Liver (tissue), 9 donors: ENCODE data around the gene TNFAIP1. TPM values are rescaled to one million over a fixed set of nuclear protein-coding genes. Genes with fewer than 3 reads are reported as not detected.

ENCODE experiments used
- DNase-seq: peaks from one replicate; pipeline ENCODE4 v3.0.0-alpha.2; 2017; ENCODE audit warnings: low spot score
- H3K27ac ChIP-seq, 2 donors: one replicate each; pipeline ENCODE4 v1.7.0; 2013; ENCODE audit warnings: inconsistent platforms in 2 of 2, low read length in 2 of 2, control low read depth in 1 of 2, low read depth in 1 of 2, mild to moderate bottlenecking in 1 of 2
- H3K27me3 ChIP-seq, 4 donors: one replicate each; pipeline versions ENCODE4 v1.6.1 to v1.7.0; 2013; ENCODE audit warnings: low read length in 3 of 4, inconsistent platforms in 1 of 4, mild to moderate bottlenecking in 1 of 4, moderate library complexity in 1 of 4; ENCODE audit not compliant: control insufficient read depth in 4 of 4, insufficient read depth in 4 of 4
- H3K36me3 ChIP-seq, 4 donors: one replicate each; pipeline versions ENCODE4 v1.6.1 to v1.7.0; 2013; ENCODE audit warnings: low read length in 3 of 4, mild to moderate bottlenecking in 3 of 4, low read depth in 1 of 4, moderate library complexity in 1 of 4; ENCODE audit not compliant: control insufficient read depth in 4 of 4, insufficient read depth in 3 of 4
- H3K4me1 ChIP-seq, 4 donors: one replicate each; pipeline versions ENCODE4 v1.6.1 to v1.7.0; 2013; ENCODE audit warnings: low read length in 3 of 4, mild to moderate bottlenecking in 3 of 4, moderate library complexity in 1 of 4; ENCODE audit not compliant: control insufficient read depth in 4 of 4, insufficient read depth in 4 of 4
- H3K4me3 ChIP-seq, 3 donors: one replicate each; pipeline versions ENCODE4 v1.6.1 to v1.7.0; 2013; ENCODE audit warnings: low read length in 3 of 3, control low read depth in 1 of 3, low read depth in 1 of 3, mild to moderate bottlenecking in 1 of 3
- H3K9ac ChIP-seq, 2 donors: one replicate each; pipeline ENCODE4 v1.7.0; 2013; ENCODE audit warnings: low read length in 2 of 2, mild to moderate bottlenecking in 2 of 2, moderate library complexity in 2 of 2, control low read depth in 1 of 2, low read depth in 1 of 2
- H3K9me3 ChIP-seq, 4 donors: one replicate each; pipeline versions ENCODE4 v1.6.1 to v1.7.0; 2013; ENCODE audit warnings: low read length in 3 of 4; ENCODE audit not compliant: control insufficient read depth in 4 of 4
- EGR1 ChIP-seq, 2 donors: IDR thresholded peaks; 2 replicates each; pipeline ENCODE4 v1.6.1; 2016 to 2018; ENCODE audit warnings: antibody characterized with exemption in 2 of 2, low read depth in 2 of 2
- FOXA1 ChIP-seq: IDR thresholded peaks from 2 replicates; pipeline ENCODE4 v1.6.1; 2016; ENCODE audit warnings: antibody characterized with exemption
- FOXA2 ChIP-seq: IDR thresholded peaks from 2 replicates; pipeline ENCODE4 v1.6.1; 2016; ENCODE audit warnings: antibody characterized with exemption
- GABPA ChIP-seq, 2 donors: IDR thresholded peaks in 1 of 2; conservative IDR thresholded peaks in 1 of 2; 2 replicates each; pipeline ENCODE4 v1.6.1; 2016; ENCODE audit warnings: antibody characterized with exemption in 2 of 2, mild to moderate bottlenecking in 1 of 2, moderate library complexity in 1 of 2
- HNF4A ChIP-seq, 2 donors: conservative IDR thresholded peaks; 2 replicates each; pipeline ENCODE4 v1.6.1; 2016; ENCODE audit warnings: antibody characterized with exemption in 2 of 2, mild to moderate bottlenecking in 2 of 2
- HNF4G ChIP-seq: IDR thresholded peaks from 2 replicates; pipeline ENCODE4 v1.6.1; 2016; ENCODE audit warnings: antibody characterized with exemption
- JUND ChIP-seq, 2 donors: IDR thresholded peaks; 2 replicates each; pipeline ENCODE4 v1.6.1; 2016; ENCODE audit warnings: antibody characterized with exemption in 2 of 2
- NR2F2 ChIP-seq: IDR thresholded peaks from 2 replicates; pipeline ENCODE4 v1.6.1; 2016; ENCODE audit warnings: antibody characterized with exemption
- RAD21 ChIP-seq, 2 donors: IDR thresholded peaks; 2 replicates each; pipeline ENCODE4 v1.6.1; 2016; ENCODE audit warnings: antibody characterized with exemption in 2 of 2, mild to moderate bottlenecking in 2 of 2
- RXRA ChIP-seq, 2 donors: IDR thresholded peaks; 2 replicates each; pipeline ENCODE4 v1.6.1; 2017 to 2018; ENCODE audit warnings: antibody characterized with exemption in 2 of 2, mild to moderate bottlenecking in 1 of 2
- SP1 ChIP-seq: IDR thresholded peaks from 2 replicates; pipeline ENCODE4 v1.6.1; 2018; ENCODE audit warnings: antibody characterized with exemption, mild to moderate bottlenecking
- TAF1 ChIP-seq: conservative IDR thresholded peaks from 2 replicates; pipeline ENCODE4 v1.6.1; 2016; ENCODE audit warnings: antibody characterized with exemption, mild to moderate bottlenecking
- YY1 ChIP-seq: IDR thresholded peaks from 2 replicates; pipeline ENCODE4 v1.6.1; 2016; ENCODE audit warnings: antibody characterized with exemption, mild to moderate bottlenecking
- ZBTB33 ChIP-seq: IDR thresholded peaks from 2 replicates; pipeline ENCODE4 v1.6.1; 2016; ENCODE audit warnings: antibody characterized with exemption
- WGBS: extraction: QIAGEN DNeasy Blood & Tissue Kit; methylation state at CpG from one replicate; pipeline ENCODE4 v1.1.7; 2013; 5-methylcytosine and 5-hydroxymethylcytosine counted together
- polyA plus RNA-seq, 2 donors: library from polyadenylated mRNA; stranded (reverse) in 1 of 2; unstranded in 1 of 2; fragments of 200-250 nt in 1 of 2; fragments of >200 nt in 1 of 2; fragmentation: Nextera tagmentation in 1 of 2; extraction: Ambion mirVana in 1 of 2; gene quantifications; one replicate each; pipeline versions ENCODE4 v1.2.1 to v1.2.3, GENCODE V29; 2013 to 2015
- total RNA-seq, 2 donors: library from RNA; depleted of rRNA; stranded (reverse); fragments of >200 nt; gene quantifications; one replicate each; pipeline ENCODE4 v1.2.3, GENCODE V29; 2014
- TF ChIP-seq, protein P1 (sequence below): IDR thresholded peaks from 2 replicates; pipeline ENCODE4 v1.6.1; 2016; ENCODE audit warnings: antibody characterized with exemption
- TF ChIP-seq, protein P2 (sequence below): fragments of 150-350 bp; IDR thresholded peaks from 2 replicates; pipeline ENCODE4 v1.5.1; 2017; ENCODE audit warnings: improper control_type of control experiment, low read depth, low read length; ENCODE audit not compliant: missing input control
- TF ChIP-seq, protein P3 (sequence below): IDR thresholded peaks from 2 replicates; pipeline ENCODE4 v1.6.1; 2016; ENCODE audit warnings: antibody characterized with exemption
- TF ChIP-seq, protein P4 (sequence below): IDR thresholded peaks from 2 replicates; pipeline ENCODE4 v1.6.1; 2016; ENCODE audit warnings: antibody characterized with exemption, mild to moderate bottlenecking
- donor health status: healthy.
- donor health status: healthy.
- donor health status: healthy.
- donor health status: healthy.
- donor health status: healthy.

Gene TNFAIP1
- total and polyA plus RNA-seq, 4 donors, result 11.7 to 31.7 (median 19.6) TPM

- no peaks in the 10 kb centered on the region for H3K9me3 ChIP-seq
- 98% methylated on average over 2 of the region's 2 CpGs for WGBS
- no peak overlapping the region for H3K4me3 ChIP-seq
- no peaks in the 10 kb centered on the region for H3K36me3 ChIP-seq
- H3K27me3 ChIP-seq, result no peaks in the 10 kb centered on the region
- no peaks in the 10 kb centered on the region for H3K4me1 ChIP-seq
- no peak for DNase-seq
- no peak for TF ChIP-seq YY1
- no peak for TF ChIP-seq RAD21 (IDR thresholded peaks at IDR 0.05)
- TF ChIP-seq, protein P1, sequence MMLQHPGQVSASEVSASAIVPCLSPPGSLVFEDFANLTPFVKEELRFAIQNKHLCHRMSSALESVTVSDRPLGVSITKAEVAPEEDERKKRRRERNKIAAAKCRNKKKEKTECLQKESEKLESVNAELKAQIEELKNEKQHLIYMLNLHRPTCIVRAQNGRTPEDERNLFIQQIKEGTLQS, result no peak
- TF ChIP-seq, protein P2, sequence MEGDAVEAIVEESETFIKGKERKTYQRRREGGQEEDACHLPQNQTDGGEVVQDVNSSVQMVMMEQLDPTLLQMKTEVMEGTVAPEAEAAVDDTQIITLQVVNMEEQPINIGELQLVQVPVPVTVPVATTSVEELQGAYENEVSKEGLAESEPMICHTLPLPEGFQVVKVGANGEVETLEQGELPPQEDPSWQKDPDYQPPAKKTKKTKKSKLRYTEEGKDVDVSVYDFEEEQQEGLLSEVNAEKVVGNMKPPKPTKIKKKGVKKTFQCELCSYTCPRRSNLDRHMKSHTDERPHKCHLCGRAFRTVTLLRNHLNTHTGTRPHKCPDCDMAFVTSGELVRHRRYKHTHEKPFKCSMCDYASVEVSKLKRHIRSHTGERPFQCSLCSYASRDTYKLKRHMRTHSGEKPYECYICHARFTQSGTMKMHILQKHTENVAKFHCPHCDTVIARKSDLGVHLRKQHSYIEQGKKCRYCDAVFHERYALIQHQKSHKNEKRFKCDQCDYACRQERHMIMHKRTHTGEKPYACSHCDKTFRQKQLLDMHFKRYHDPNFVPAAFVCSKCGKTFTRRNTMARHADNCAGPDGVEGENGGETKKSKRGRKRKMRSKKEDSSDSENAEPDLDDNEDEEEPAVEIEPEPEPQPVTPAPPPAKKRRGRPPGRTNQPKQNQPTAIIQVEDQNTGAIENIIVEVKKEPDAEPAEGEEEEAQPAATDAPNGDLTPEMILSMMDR, result no peak
- TF ChIP-seq FOXA2, result no peak
- no peak for TF ChIP-seq FOXA1
- TF ChIP-seq, protein P3, sequence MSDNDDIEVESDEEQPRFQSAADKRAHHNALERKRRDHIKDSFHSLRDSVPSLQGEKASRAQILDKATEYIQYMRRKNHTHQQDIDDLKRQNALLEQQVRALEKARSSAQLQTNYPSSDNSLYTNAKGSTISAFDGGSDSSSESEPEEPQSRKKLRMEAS, result no peak
- no peak for TF ChIP-seq ZBTB33
- TF ChIP-seq, protein P4, sequence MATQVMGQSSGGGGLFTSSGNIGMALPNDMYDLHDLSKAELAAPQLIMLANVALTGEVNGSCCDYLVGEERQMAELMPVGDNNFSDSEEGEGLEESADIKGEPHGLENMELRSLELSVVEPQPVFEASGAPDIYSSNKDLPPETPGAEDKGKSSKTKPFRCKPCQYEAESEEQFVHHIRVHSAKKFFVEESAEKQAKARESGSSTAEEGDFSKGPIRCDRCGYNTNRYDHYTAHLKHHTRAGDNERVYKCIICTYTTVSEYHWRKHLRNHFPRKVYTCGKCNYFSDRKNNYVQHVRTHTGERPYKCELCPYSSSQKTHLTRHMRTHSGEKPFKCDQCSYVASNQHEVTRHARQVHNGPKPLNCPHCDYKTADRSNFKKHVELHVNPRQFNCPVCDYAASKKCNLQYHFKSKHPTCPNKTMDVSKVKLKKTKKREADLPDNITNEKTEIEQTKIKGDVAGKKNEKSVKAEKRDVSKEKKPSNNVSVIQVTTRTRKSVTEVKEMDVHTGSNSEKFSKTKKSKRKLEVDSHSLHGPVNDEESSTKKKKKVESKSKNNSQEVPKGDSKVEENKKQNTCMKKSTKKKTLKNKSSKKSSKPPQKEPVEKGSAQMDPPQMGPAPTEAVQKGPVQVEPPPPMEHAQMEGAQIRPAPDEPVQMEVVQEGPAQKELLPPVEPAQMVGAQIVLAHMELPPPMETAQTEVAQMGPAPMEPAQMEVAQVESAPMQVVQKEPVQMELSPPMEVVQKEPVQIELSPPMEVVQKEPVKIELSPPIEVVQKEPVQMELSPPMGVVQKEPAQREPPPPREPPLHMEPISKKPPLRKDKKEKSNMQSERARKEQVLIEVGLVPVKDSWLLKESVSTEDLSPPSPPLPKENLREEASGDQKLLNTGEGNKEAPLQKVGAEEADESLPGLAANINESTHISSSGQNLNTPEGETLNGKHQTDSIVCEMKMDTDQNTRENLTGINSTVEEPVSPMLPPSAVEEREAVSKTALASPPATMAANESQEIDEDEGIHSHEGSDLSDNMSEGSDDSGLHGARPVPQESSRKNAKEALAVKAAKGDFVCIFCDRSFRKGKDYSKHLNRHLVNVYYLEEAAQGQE, result no peak
- no peak for TF ChIP-seq HNF4G
- no peak for TF ChIP-seq HNF4A (conservative IDR thresholded peaks at IDR 0.05)
- TF ChIP-seq GABPA (IDR thresholded peaks at IDR 0.05 in 1 of 2, conservative IDR thresholded peaks at IDR 0.05 in 1 of 2), result no peak
- no peak for TF ChIP-seq NR2F2
- no peak for TF ChIP-seq TAF1
- TF ChIP-seq RXRA (IDR thresholded peaks at IDR 0.05), result no peak
- no peak for TF ChIP-seq EGR1 (IDR thresholded peaks at IDR 0.05; ENCODE audit: low read depth in 2 of 2)
- no peak for TF ChIP-seq SP1
- TF ChIP-seq JUND (IDR thresholded peaks at IDR 0.05), result no peak
- no peak overlapping the region for H3K9ac ChIP-seq
- no peak overlapping the region for H3K27ac ChIP-seq
Observed at GRCh38 chr17:28285965-28286364, 49.6 kb upstream of the TNFAIP1 start.
